CD4-positive, alpha-beta T cell treated with Interleukin-15 for 1 hour (primary cell): Measurements from ENCODE around the gene POU2AF1.

Experiments
- DNase-seq: peaks from one replicate; pipeline ENCODE4 v3.0.0-alpha.2; 2020

POU2AF1 gene

DNA sequence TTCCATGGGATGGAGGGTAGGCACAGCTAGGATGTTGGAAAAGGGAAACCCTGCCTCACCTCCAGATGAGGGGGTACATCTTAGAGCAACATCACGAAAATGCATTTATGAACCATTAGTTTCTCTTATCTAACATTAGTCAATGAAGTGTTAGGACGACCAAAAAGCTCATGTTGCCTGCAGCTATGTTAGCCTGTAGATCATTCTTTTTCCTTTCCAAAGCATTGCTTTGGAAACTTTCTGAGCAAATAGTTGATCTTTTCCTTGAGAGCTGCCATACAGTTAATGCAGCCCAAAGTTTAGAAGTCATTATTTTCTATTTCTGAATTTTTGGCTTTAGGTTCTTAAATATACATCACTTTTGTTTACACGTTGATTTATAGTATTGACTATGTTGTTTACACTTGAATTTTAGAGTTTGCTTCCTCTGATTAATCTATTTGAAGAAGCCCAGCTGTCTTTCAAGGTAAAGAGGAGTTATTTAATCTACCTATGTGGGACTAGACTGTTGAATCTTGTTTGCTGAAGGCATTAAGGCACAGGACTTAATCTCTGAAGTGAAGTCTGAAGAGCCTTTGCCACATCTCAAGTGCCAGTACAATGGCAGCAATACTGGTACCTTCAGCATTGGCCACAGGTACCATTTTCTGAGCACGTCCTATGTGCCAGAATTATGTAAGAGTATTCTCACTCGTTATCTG is 69.7 kb downstream of the POU2AF1 start:
- DNase-seq = no peak

DNA sequence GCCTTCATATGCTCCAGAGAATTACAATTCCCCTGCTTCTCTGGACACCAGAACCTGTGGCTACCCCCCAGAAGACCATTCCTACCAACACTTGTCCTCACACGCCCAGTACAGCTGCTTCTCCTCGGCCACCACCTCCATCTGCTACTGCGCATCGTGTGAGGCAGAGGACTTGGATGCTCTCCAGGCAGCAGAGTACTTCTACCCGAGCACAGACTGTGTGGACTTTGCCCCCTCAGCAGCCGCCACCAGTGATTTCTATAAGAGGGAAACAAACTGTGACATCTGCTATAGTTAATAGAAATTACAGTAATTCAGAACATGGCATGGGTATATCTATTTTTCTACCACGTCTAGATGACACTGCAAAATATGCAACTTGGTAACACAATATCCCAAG is 70.9 kb downstream of the POU2AF1 start:
- no peak for DNase-seq

DNA sequence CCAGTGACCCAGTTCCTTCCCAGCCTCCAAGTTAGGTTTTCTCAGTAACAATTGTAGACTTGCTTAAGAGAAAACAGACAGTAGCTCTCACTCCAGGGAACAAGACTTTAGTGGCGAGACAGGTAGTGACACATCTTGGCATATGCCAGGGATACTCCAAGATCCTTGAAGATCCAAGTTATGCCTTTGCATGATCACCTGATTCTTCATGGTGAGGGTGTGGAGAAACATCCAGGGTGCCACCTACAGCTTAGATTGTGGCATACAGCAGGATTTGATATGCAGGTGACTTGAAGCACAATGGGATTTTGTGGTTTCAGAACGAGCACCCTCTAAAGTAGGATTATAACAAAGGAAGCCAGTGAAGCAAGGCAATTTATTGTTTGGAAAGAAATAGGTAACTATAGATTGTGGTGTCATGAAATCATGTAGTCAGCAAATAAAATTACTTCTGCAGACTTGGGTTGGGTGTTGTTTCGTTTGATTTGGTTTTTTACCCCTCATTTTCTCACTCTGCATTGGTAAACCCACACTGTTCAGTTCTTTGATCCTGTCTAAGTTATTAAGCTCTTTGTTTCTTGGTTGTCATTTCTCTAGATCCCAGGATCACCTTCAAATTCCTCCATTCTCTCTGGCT is 71.5 kb downstream of the POU2AF1 start:
- DNase-seq = no peak

DNA sequence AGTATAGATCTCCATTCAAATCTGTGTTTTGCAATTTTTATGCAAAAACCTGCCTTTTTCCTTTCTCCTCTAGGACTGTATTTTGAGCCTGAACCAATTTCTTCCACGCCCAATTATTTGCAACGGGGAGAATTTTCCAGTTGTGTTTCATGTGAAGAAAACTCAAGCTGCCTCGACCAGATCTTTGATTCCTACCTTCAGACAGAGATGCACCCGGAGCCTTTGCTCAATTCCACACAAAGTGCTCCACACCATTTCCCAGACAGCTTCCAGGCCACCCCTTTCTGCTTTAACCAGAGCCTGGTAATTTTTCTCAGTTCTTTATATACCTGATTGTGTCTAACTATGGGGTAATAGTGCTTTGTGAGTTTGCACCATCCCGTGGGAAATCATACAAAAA is 72.8 kb downstream of the POU2AF1 start:
- no peak for DNase-seq

DNA sequence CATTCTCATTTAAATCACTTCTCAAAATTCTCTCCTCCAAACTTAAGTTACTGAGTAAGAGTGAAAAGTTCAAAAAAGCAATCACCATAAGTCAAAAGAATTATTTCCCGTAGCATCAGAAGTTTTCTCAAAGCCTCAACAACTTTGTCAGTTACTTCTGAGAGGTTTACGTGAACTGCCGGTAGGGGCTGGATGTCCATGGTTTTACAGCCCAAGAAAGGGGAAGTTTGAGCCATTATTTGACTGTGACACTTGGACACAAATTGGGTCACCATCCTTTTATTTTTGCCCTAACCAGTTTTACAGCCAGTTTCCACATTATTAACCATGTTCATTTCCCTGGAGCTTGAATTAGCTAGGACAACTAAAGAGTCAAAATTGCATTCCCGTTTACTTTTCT is 73.2 kb downstream of the POU2AF1 start:
- DNase-seq = no peak

DNA sequence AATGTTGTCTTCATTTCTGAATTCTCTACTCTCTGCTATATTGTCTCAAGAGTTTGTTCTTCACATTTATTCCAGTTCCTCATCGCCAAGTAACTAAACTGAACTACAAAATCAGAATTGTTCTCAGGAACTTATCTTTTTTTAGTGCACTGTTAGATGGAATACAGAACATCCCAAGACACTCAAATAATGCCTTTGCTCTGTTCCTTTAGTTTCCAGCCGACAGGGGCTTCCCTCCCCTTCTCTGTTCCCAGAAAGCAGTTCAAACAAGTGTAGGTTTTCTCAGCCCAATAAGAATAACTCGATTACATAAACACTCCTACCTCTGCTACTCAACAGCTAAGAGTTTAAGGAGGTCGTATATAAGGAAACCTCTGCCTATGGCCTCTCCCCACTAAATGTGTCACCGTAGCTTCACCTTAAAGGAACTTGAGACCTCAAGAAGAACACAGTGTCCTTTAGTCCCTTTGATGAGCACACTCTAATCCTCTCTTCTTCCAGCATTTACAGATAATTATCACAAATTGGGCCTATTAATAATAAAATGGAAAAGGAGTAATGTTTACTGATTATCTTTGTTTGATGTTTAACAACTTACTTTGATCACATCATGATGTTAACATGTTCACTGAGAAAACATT is 73.8 kb downstream of the POU2AF1 start:
- DNase-seq = no peak

- no peak for DNase-seq
Measured at GRCh38 chr11:111303461-111303860, 75.6 kb downstream of the POU2AF1 start.

- DNase-seq = no peak
Measured at GRCh38 chr11:111302298-111302697, 76.8 kb downstream of the POU2AF1 start.
